GM12878 (cell line): ENCODE results near the gene FAM162A. TPM values are rescaled to one million over a fixed set of nuclear protein-coding genes. Genes with fewer than 3 reads are reported as not detected.

ENCODE experiments used
- ATAC-seq: fragments of 200-7000 bp; cut with Tn5 transposase; 3 replicates; pipeline ENCODE4 v1.9.1; 2020; ENCODE audit warnings: mild to moderate bottlenecking, moderate library complexity
- Bru-seq: library from RNA; stranded (reverse); fragments of 400-500 nt; gene quantifications from one replicate; lab custom pipeline; 2021; lab: Mats Ljungman, UMichigan
- BruChase-seq, 2 experiments: library from RNA; stranded (reverse); fragments of 400-500 nt; gene quantifications; one replicate each; lab custom pipeline; 2021; lab: Mats Ljungman, UMichigan
- BruUV-seq: library from RNA; stranded (reverse); fragments of 400-500 nt; replicated peaks from 2 replicates; lab custom pipeline; 2021; lab: Mats Ljungman, UMichigan
- CTCF ChIA-PET: fragments of 300-600 bp; sonication (Branson Sonifier 250); formaldehyde crosslinking; extraction: SDS; loops from one replicate; lab custom pipeline; 2021; ENCODE audit warnings: inconsistent platforms; lab: Yijun Ruan, JAX
- POLR2A ChIA-PET: fragments of 350-600 bp; formaldehyde crosslinking; extraction: SDS; loops from one replicate; lab custom pipeline; 2021; ENCODE audit warnings: inconsistent platforms; lab: Charles Lee
- RAD21 ChIA-PET: fragments of 300-600 bp; sonication (Branson Sonifier 250); formaldehyde crosslinking; loops from one replicate; lab custom pipeline; 2023; ENCODE audit warnings: antibody characterized with exemption; ENCODE audit not compliant: unreplicated experiment; lab: Charles Lee
- SMC1A ChIA-PET: fragments of 300-600 bp; sonication (Branson Sonifier 250); formaldehyde crosslinking; loops from one replicate; lab custom pipeline; 2023; ENCODE audit not compliant: unreplicated experiment, uncharacterized antibody; lab: Charles Lee
- DNase-seq: peaks from one replicate; pipeline ENCODE4 v3.0.0-alpha.2; 2011; ENCODE audit warnings: low read depth, low spot score
- FAIRE-seq: peaks from 3 replicates; lab custom pipeline; 2011; peaks lifted over from hg19 to GRCh38; lab: Jason Lieb, UNC
- H2AFZ ChIP-seq: 2 replicates; pipeline ENCODE4 v1.6.0; 2011; ENCODE audit warnings: low read depth, low read length, control low read depth; ENCODE audit not compliant: control insufficient read depth
- H3K27ac ChIP-seq: 2 replicates; pipeline ENCODE4 v1.5.1; 2011; ENCODE audit warnings: control low read depth; ENCODE audit not compliant: control insufficient read depth, insufficient read depth
- H3K27me3 ChIP-seq, 2 experiments: replicated peaks in 1 of 2; 2 replicates each; pipeline versions ENCODE4 v1.6.0 to v1.6.1; 2011; ENCODE audit warnings: low read length in 1 of 2; ENCODE audit not compliant: control insufficient read depth in 2 of 2, insufficient read depth in 2 of 2
- H3K36me3 ChIP-seq, 2 experiments: 2 replicates each; pipeline ENCODE4 v1.5.1; 2011; ENCODE audit warnings: low read length in 1 of 2; ENCODE audit not compliant: control insufficient read depth in 2 of 2, insufficient read depth in 2 of 2
- H3K4me1 ChIP-seq: 2 replicates; pipeline ENCODE4 v1.6.1; 2011; ENCODE audit warnings: mild to moderate bottlenecking, low read length, moderate library complexity, mixed read lengths; ENCODE audit not compliant: control insufficient read depth, insufficient read depth
- H3K4me2 ChIP-seq: 2 replicates; pipeline ENCODE4 v1.6.0; 2011; ENCODE audit warnings: control low read depth; ENCODE audit not compliant: control insufficient read depth, insufficient read depth
- H3K4me3 ChIP-seq: fragments of 200-600 bp; sonication (generic); 2 replicates; pipeline ENCODE4 v1.5.1; 2016
- H3K79me2 ChIP-seq: 2 replicates; pipeline ENCODE4 v1.6.0; 2011; ENCODE audit warnings: low read length; ENCODE audit not compliant: control insufficient read depth, insufficient read depth
- H3K9ac ChIP-seq: 2 replicates; pipeline ENCODE4 v1.8.0; 2011; ENCODE audit warnings: low read length, control low read depth, mixed read lengths; ENCODE audit not compliant: control insufficient read depth, insufficient read depth
- H3K9me3 ChIP-seq: replicated peaks from 3 replicates; pipeline ENCODE4 v1.5.1; 2011; ENCODE audit warnings: mild to moderate bottlenecking, low read length; ENCODE audit not compliant: control insufficient read depth, insufficient read depth
- H4K20me1 ChIP-seq: 2 replicates; pipeline ENCODE4 v1.6.0; 2011; ENCODE audit not compliant: control insufficient read depth, insufficient read depth
- BCL11A ChIP-seq: IDR thresholded peaks from 2 replicates; pipeline ENCODE4 v1.6.1; 2011; ENCODE audit warnings: low read depth, low read length
- CHD4 ChIP-seq: fragments of 200-600 bp; sonication (generic); IDR thresholded peaks from 2 replicates; pipeline ENCODE4 v1.6.1; 2016; ENCODE audit warnings: mild to moderate bottlenecking
- MEF2A ChIP-seq: IDR thresholded peaks from 2 replicates; pipeline ENCODE4 v1.6.1; 2011; ENCODE audit warnings: low read depth, mild to moderate bottlenecking, low read length, moderate library complexity; ENCODE audit not compliant: insufficient read depth
- TAF1 ChIP-seq: IDR thresholded peaks from 2 replicates; pipeline ENCODE4 v1.6.1; 2011; ENCODE audit warnings: mild to moderate bottlenecking, low read depth, low read length, borderline replicate concordance
- ZBTB33 ChIP-seq: fragments of 450-650 bp; IDR thresholded peaks from 2 replicates; pipeline ENCODE4 v1.6.1; 2017; ENCODE audit warnings: mild to moderate bottlenecking
- WGBS: methylation state at CpG from one replicate; pipeline ENCODE4 v1.1.6; 2016; ENCODE audit warnings: low lambda C conversion rate; ENCODE audit not compliant: insufficient replicate concordance, insufficient coverage; ENCODE audit errors: missing lambda C conversion rate; 5-methylcytosine and 5-hydroxymethylcytosine counted together
- in situ Hi-C: fragments of 300-500 bp; cut with MboI; formaldehyde crosslinking; loops from 9 replicates; pipeline ENCODE4 v1.14.3; 2018; ENCODE audit warnings: mixed read lengths
- intact Hi-C: fragments of 100-400 bp; cut with micrococcal nuclease; formaldehyde crosslinking; loops from one replicate; pipeline ENCODE4 v1.14.2; 2022; ENCODE audit not compliant: unreplicated experiment
- long read RNA-seq, 2 experiments: library from polyadenylated mRNA; unstranded; transcript quantifications; one replicate each; pipeline ENCODE4 v2.0.0, GENCODE V29; 2019 to 2020
- polyA minus RNA-seq, 3 experiments: library from RNA; depleted of rRNA, polyadenylated mRNA; stranded (reverse); fragments of >200 nt; gene quantifications; 2 replicates each; pipeline ENCODE4 v1.2.3, GENCODE V29; 2011
- polyA plus RNA-seq, 11 experiments: library from polyadenylated mRNA; depleted of rRNA in 4 of 11; unstranded in 6 of 11; stranded (reverse) in 5 of 11; fragments of >200 nt; fragmentation: Nextera tagmentation in 4 of 11; fragmentation: Illumina TruSeq in 1 of 11; extraction: Ambion mirVana in 4 of 11; extraction: Trizol in 1 of 11; gene quantifications; 1 replicate in 1 of 11; 2 replicates in 10 of 11; pipeline versions ENCODE4 v1.2.1 to v1.2.3, GENCODE V29; 2011 to 2016; ENCODE audit warnings: inconsistent platforms in 2 of 11, missing spikeins in 2 of 11, low read depth in 1 of 11
- total RNA-seq, 4 experiments: library from RNA; depleted of rRNA in 3 of 4; stranded (reverse); fragments of >200 nt in 3 of 4; fragmentation: Illumina TruSeq in 1 of 4; extraction: Trizol in 1 of 4; gene quantifications; 2 replicates each; pipeline versions ENCODE4 v1.2.1 to v1.2.3, GENCODE V29; 2013 to 2021
- TF ChIP-seq, protein P1 (sequence below): fragments of 450-650 bp; IDR thresholded peaks from 2 replicates; pipeline ENCODE4 v1.6.1; 2017; ENCODE audit warnings: mild to moderate bottlenecking, low read depth, inconsistent platforms; ENCODE audit not compliant: poor library complexity, severe bottlenecking
- TF ChIP-seq, protein P2 (sequence below): fragments of 450-650 bp; IDR thresholded peaks from 2 replicates; pipeline ENCODE4 v1.6.1; 2018; ENCODE audit warnings: borderline replicate concordance, mild to moderate bottlenecking; ENCODE audit not compliant: partially characterized antibody

The FAM162A gene, protein sequence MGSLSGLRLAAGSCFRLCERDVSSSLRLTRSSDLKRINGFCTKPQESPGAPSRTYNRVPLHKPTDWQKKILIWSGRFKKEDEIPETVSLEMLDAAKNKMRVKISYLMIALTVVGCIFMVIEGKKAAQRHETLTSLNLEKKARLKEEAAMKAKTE
- total RNA-seq (2013; cell fraction: nucleolus; rRNA removed) = 62.0 and 63.0 TPM in 2 replicates
- 59.2 and 60.7 TPM in 2 replicates for total RNA-seq (2014; rRNA removed)
- total RNA-seq (2014; rRNA removed; fragmentation: Illumina TruSeq; extraction: Trizol) = 97.4 and 99.6 TPM in 2 replicates
- 73.6 and 76.4 TPM in 2 replicates for total RNA-seq (2021)
- polyA plus RNA-seq (2011; ENCODE audit: low read depth) = 91.2 TPM
- polyA plus RNA-seq (2011; rRNA removed) = 346 and 555 TPM in 2 replicates
- 138 and 178 TPM in 2 replicates for polyA plus RNA-seq (2011; cell fraction: cytosol; rRNA removed)
- polyA plus RNA-seq (2011; cell fraction: nucleus; rRNA removed) = 95.8 and 191 TPM in 2 replicates
- 144 and 186 TPM in 2 replicates for polyA plus RNA-seq (2012)
- 105 and 122 TPM in 2 replicates for polyA plus RNA-seq (2014; fragmentation: Illumina TruSeq; extraction: Trizol)
- 100 to 1,000 TPM; 290 to 297 TPM for polyA plus RNA-seq (2014; fragmentation: Nextera tagmentation; extraction: Ambion mirVana)
- 83.6 and 93.7 TPM in 2 replicates for polyA plus RNA-seq (2014; rRNA removed)
- 100 to 1,000 TPM; 177 to 186 TPM for polyA plus RNA-seq (2016; fragmentation: Nextera tagmentation; extraction: Ambion mirVana)
- polyA minus RNA-seq (2011; rRNA and poly(A)+ RNA removed) = 70.4 and 118 TPM in 2 replicates
- 24.2 and 29.8 TPM in 2 replicates for polyA minus RNA-seq (2011; cell fraction: cytosol; rRNA and poly(A)+ RNA removed)
- polyA minus RNA-seq (2011; cell fraction: nucleus; rRNA and poly(A)+ RNA removed) = 29.6 and 31.3 TPM in 2 replicates
- Bru-seq, nascent RNA = percentile 87 among the genes with signal in this experiment
- percentile 75 among the genes with signal in this experiment for BruChase-seq, experiment 1, labeled RNA remaining after a 6-hour chase
- BruChase-seq, experiment 2, labeled RNA remaining after a 2-hour chase = percentile 73 among the genes with signal in this experiment
- long read RNA-seq, experiment 1, transcript FAM162A-203 (5 exons, 3,052 nt) = major isoform, 59 of 63 reads
- long read RNA-seq, experiment 1, partial matches to known transcripts = 0 of 63 reads
- long read RNA-seq, experiment 1, other reads (novel, unspliced or antisense) = 3 of 63 reads
- long read RNA-seq, experiment 2, transcript FAM162A-203 (5 exons, 3,052 nt) = major isoform, 295 of 318 reads
- long read RNA-seq, experiment 2, transcript FAM162A-201 (6 exons, 801 nt) = minor isoform, 5 of 318 reads
- long read RNA-seq, experiment 2, partial matches to known transcripts = 7 of 318 reads
- long read RNA-seq, experiment 2, other reads (novel, unspliced or antisense) = 10 of 318 reads

GRCh38 chr3:122383771-122384697 lies at the start of gene FAM162A:
TSS of gene FAM162A (plus strand) at chr3:122384182. CDS start at chr3:122384266, 84 bp downstream.
- Histone ChIP-seq H3K4me1 (peaks cover 16% of the 10 kb centered on the region), H3K36me3 (peaks cover 0 to 5% of the 10 kb centered on the region in 2 experiments; a peak in 2 of 4 replicates), H3K9ac (peak within 1 kb of the TSS; percentile 91), H3K27ac (peak within 1 kb of the TSS; percentile 82), H3K79me2 (peaks cover 81% of the 10 kb centered on the region), H2AFZ (peak within 1 kb of the TSS; percentile 89), H3K4me2 (peak within 1 kb of the TSS; percentile 98), H3K4me3 (peak within 1 kb of the TSS; percentile 76), H3K9me3 (no peaks in the 10 kb centered on the region), H3K27me3 (no peaks in the 10 kb centered on the region), H4K20me1 (no peaks in the 10 kb centered on the region)
- ChIA-PET RAD21 (interaction anchor here (0.6 to 4.8 kb wide), 31 partner anchors 9 to 838 kb away, joined by 3 to 56 read pairs (median 4); partner anchors contain the start of genes POLQ and WDR5B), SMC1A (interaction anchor here (0.7 to 5.3 kb wide), 23 partner anchors 9 to 837 kb away, joined by 3 to 59 read pairs (median 5); partner anchors contain the start of genes CSTA and WDR5B), CTCF (interaction anchor here (0.7 to 4.3 kb wide), 34 partner anchors 9 to 390 kb away, joined by 3 to 78 read pairs (median 4); partner anchors contain the start of genes PARP14 and WDR5B), POLR2A (interaction anchor here (0.5 to 4.4 kb wide), 25 partner anchors 10 to 818 kb away, joined by 3 to 29 read pairs (median 4); partner anchors contain the start of genes CSTA, SEC22A and WDR5B)
- FAIRE-seq = peak; percentile 78
- in situ Hi-C loops (no loop called here), intact Hi-C loops (loop anchor here (5.0 to 10.0 kb wide), 3 partner anchors 77 to 839 kb away; partner anchors contain the start of gene POLQ)
- peak; percentile 83 for DNase-seq
- WGBS = 1% methylated on average over 47 of the region's 52 CpGs
- peak; percentile 95 for ATAC-seq
- BruUV-seq = no TSS peak
- TF ChIP-seq, protein P1, sequence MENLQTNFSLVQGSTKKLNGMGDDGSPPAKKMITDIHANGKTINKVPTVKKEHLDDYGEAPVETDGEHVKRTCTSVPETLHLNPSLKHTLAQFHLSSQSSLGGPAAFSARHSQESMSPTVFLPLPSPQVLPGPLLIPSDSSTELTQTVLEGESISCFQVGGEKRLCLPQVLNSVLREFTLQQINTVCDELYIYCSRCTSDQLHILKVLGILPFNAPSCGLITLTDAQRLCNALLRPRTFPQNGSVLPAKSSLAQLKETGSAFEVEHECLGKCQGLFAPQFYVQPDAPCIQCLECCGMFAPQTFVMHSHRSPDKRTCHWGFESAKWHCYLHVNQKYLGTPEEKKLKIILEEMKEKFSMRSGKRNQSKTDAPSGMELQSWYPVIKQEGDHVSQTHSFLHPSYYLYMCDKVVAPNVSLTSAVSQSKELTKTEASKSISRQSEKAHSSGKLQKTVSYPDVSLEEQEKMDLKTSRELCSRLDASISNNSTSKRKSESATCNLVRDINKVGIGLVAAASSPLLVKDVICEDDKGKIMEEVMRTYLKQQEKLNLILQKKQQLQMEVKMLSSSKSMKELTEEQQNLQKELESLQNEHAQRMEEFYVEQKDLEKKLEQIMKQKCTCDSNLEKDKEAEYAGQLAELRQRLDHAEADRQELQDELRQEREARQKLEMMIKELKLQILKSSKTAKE = peak; percentile 34
- TF ChIP-seq, protein P2, sequence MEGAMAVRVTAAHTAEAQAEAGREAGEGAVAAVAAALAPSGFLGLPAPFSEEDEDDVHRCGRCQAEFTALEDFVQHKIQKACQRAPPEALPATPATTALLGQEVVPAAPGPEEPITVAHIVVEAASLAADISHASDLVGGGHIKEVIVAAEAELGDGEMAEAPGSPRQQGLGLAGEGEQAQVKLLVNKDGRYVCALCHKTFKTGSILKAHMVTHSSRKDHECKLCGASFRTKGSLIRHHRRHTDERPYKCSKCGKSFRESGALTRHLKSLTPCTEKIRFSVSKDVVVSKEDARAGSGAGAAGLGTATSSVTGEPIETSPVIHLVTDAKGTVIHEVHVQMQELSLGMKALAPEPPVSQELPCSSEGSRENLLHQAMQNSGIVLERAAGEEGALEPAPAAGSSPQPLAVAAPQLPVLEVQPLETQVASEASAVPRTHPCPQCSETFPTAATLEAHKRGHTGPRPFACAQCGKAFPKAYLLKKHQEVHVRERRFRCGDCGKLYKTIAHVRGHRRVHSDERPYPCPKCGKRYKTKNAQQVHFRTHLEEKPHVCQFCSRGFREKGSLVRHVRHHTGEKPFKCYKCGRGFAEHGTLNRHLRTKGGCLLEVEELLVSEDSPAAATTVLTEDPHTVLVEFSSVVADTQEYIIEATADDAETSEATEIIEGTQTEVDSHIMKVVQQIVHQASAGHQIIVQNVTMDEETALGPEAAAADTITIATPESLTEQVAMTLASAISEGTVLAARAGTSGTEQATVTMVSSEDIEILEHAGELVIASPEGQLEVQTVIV = no peak
- TF ChIP-seq MEF2A (no peak), TAF1 (peak; percentile 71), CHD4 (no peak), ZBTB33 (no peak), BCL11A (no peak)
